NCI-H526 treated with DMSO at 0.1 percent for 48 hours (cell line): ENCODE data around the gene ERCC5.

Experiments used
- DNase-seq: peaks from one replicate; lab custom pipeline; 2025; lab: John Stamatoyannopoulos, UW

Gene ERCC5

GRCh38 chr13:102845630-102846260, at the start of gene ERCC5:
Gene ERCC5, plus strand, starts transcription at chr13:102846032. Its CDS starts 235 bp downstream, at chr13:102846267.
- peak; percentile 88 for DNase-seq

GRCh38 chr13:102798581-102799425, 47.0 kb upstream of the ERCC5 start, which contains the start of the genes BIVM and POGLUT2:
Gene BIVM, plus strand, starts transcription at chr13:102799119. Its CDS starts 8,149 bp downstream, at chr13:102807268.
Gene POGLUT2, minus strand, starts transcription at chr13:102798976. Its CDS starts 306 bp downstream, at chr13:102798670.
- DNase-seq, result peak; percentile 90

- DNase-seq, result peak; percentile 27
Measured at GRCh38 chr13:102799426-102800144, 46.2 kb upstream of the ERCC5 start.

GRCh38 chr13:102800145-102801041, 45.4 kb upstream of the ERCC5 start:
- peak; percentile 66 for DNase-seq

DNA sequence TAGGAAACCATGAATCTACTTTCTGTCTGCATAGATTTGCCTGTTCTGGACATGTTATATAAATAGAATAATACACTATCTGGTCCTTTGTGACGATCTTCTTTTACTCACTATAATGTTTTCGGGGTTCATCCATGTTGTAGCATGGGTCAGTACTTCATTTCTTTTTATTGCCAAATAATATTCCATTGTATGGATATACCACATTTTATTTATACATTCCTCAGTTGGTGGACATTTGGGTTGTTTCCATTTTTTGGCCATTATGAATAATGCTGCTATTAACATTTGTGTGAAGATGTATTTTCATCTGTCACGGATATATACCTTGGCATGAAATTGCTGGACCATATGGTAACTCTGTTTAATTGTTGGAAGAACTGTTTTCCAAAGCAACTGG, 40.2 kb upstream of the ERCC5 start:
- DNase-seq, result no peak

GRCh38 chr13:102807699-102808098, 38.1 kb upstream of the ERCC5 start:
- no peak for DNase-seq

GRCh38 chr13:102812611-102813287, 33.1 kb upstream of the ERCC5 start:
- DNase-seq, result no peak

- DNase-seq, result no peak
Measured at GRCh38 chr13:102814025-102814607, 31.7 kb upstream of the ERCC5 start.

GRCh38 chr13:102814793-102815192, 31.0 kb upstream of the ERCC5 start:
- no peak for DNase-seq

GRCh38 chr13:102815788-102816187, 30.0 kb upstream of the ERCC5 start:
- DNase-seq, result no peak

DNA sequence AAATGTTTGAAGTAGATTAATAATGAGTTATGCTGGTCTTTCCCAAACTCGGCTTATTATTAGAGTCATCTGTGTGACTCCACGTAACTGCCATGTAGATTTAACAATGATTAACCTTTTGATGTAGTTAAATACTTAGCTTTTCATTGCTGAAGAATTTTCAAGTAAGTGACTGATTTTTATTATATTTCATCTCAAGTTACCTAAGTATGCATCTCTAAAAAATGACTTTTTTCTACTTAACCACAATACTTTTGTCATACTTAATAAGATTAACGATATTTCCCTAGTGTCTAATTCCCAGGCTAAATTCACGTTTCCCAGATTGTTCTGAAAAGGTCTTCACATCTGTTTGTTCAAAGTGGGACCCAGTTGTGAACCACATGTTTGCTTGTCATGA, 29.1 kb upstream of the ERCC5 start:
- DNase-seq, result no peak

DNA sequence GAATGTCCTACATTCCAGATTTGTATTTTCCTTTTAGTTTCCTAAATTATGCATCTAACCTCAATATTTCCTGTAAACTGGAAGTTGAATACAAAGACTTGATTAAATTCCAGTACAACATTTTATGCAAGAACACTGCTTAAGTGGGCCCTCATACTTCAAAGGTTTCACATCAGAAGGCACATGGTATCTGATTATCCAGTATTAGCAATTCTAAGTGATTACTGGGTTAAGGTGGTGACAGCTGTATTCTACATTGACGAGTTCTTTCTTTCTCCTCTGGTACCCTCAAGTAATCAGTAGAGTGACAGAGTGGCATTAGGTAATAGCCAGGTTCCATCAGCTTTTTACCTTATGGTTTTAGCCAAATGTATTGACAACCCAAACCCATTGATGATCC, 28.6 kb upstream of the ERCC5 start:
- DNase-seq, result no peak

GRCh38 chr13:102817907-102818306, 27.9 kb upstream of the ERCC5 start:
- no peak for DNase-seq

- DNase-seq, result no peak
Measured at GRCh38 chr13:102825400-102825799, 20.4 kb upstream of the ERCC5 start.

GRCh38 chr13:102825921-102826706, 19.7 kb upstream of the ERCC5 start:
- no peak for DNase-seq

DNA sequence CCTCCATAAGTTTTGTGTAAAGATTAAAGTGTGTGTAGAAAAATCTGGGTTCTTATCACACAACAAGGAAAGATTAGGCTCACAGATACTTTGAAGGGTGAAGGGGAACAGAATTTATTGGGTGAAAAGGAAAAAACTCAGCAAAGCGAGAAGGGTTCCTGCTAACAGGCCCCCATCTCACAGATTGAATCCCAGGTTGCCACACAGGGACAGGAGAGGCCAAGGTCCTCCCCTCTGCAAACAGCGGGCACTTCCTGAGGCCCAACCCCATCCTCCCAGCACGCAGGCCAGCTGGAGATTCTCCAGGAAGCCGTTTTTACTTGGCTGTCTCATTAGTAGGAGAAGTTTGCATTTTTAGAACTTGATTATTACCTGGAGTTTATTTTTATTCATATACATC, 15.2 kb upstream of the ERCC5 start:
- no peak for DNase-seq

DNA sequence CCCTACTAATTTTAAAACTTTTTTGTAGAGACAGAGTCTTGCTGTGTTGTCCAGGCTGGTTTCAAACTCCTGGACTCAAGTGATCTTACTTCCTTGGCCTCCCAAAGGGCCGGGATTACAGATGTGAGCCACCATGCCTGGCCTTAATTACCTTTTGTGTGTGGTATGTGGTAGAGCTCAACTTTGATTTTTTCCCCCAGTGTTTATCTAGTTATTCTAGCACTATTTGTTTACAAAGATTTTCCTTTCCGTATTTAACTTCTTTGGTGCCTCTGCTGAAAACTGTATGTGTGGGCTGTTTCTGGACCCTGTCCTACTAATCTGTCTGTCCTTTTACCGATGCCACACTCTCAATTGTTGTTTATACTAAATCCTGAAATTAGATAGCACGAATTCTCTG, 9.4 kb upstream of the ERCC5 start:
- DNase-seq, result no peak

DNA sequence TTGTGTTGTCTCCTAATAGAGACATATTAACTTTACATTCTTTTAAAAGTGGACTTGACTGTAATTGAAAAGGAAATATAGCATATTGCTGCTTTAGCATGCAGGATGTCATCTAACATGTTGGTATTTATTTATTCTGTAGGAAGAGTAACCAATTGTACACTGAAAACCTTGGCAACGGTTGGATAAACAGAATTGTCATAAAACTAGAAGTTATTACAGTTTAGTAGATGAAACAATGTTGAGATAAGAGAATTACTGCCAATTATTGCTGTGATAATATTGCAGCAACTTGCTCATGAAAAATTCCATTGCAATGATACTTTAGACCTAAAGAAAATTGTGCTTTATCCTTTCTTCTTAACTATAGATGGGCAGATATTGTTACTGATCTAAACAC, 7.6 kb upstream of the ERCC5 start:
- DNase-seq, result no peak

GRCh38 chr13:102838982-102839381, 6.8 kb upstream of the ERCC5 start:
- DNase-seq, result no peak

- no peak for DNase-seq
Measured at GRCh38 chr13:102839462-102839861, 6.4 kb upstream of the ERCC5 start.
